Duodenal mucosa (tissue), 2 donors: Measurements from ENCODE around the gene PRSS53.

ENCODE experiments used
- H3K27ac ChIP-seq: one replicate; pipeline ENCODE4 v1.7.0; 2013; ENCODE audit warnings: low read depth, low read length
- H3K27me3 ChIP-seq, 2 donors: one replicate each; pipeline ENCODE4 v1.7.0; 2013; ENCODE audit warnings: low read length in 2 of 2, control low read depth in 1 of 2; ENCODE audit not compliant: insufficient read depth in 2 of 2, control insufficient read depth in 1 of 2
- H3K36me3 ChIP-seq, 2 donors: one replicate each; pipeline ENCODE4 v1.7.0; 2013; ENCODE audit warnings: low read length in 2 of 2, control low read depth in 1 of 2; ENCODE audit not compliant: insufficient read depth in 2 of 2, control insufficient read depth in 1 of 2
- H3K4me1 ChIP-seq, 2 donors: one replicate each; pipeline ENCODE4 v1.7.0; 2013; ENCODE audit warnings: low read length in 2 of 2, control low read depth in 1 of 2; ENCODE audit not compliant: insufficient read depth in 2 of 2, control insufficient read depth in 1 of 2
- H3K4me3 ChIP-seq, 2 donors: one replicate each; pipeline ENCODE4 v1.7.0; 2013; ENCODE audit warnings: low read length in 2 of 2, low read depth in 1 of 2
- H3K9ac ChIP-seq, 2 donors: one replicate each; pipeline ENCODE4 v1.7.0; 2013; ENCODE audit warnings: low read length in 2 of 2, low read depth in 1 of 2
- H3K9me3 ChIP-seq, 2 donors: one replicate each; pipeline ENCODE4 v1.7.0; 2013; ENCODE audit warnings: low read length in 2 of 2, control low read depth in 1 of 2; ENCODE audit not compliant: control insufficient read depth in 1 of 2

PRSS53 gene

GRCh38 chr16:31094088-31094423, 5.3 kb upstream of the PRSS53 start:
- H3K9me3 ChIP-seq: no peaks in the 10 kb centered on the region
- peaks cover 9 to 28% of the 10 kb centered on the region in 2 donors for H3K4me1 ChIP-seq
- no peaks in the 10 kb centered on the region for H3K27me3 ChIP-seq
- H3K4me3 ChIP-seq: peak overlapping the region; percentile 93 to 95
- peaks cover 0 to 11% of the 10 kb centered on the region in 2 donors for H3K36me3 ChIP-seq
- peak overlapping the region; percentile 82 for H3K27ac ChIP-seq
- H3K9ac ChIP-seq: peak overlapping the region; percentile 51 to 94

- H3K9ac ChIP-seq: peak overlapping the region in 1 of 2 donors; percentile 94
- peak overlapping the region; percentile 21 to 51 for H3K4me3 ChIP-seq
- H3K36me3 ChIP-seq: peaks cover 0 to 16% of the 10 kb centered on the region in 2 donors
- no peaks in the 10 kb centered on the region for H3K27me3 ChIP-seq
- no peak overlapping the region for H3K27ac ChIP-seq
- no peaks in the 10 kb centered on the region for H3K9me3 ChIP-seq
- H3K4me1 ChIP-seq: peaks cover 9 to 28% of the 10 kb centered on the region in 2 donors
These were observed 4.5 kb upstream of the PRSS53 start for GRCh38 chr16:31093132-31093703.

DNA sequence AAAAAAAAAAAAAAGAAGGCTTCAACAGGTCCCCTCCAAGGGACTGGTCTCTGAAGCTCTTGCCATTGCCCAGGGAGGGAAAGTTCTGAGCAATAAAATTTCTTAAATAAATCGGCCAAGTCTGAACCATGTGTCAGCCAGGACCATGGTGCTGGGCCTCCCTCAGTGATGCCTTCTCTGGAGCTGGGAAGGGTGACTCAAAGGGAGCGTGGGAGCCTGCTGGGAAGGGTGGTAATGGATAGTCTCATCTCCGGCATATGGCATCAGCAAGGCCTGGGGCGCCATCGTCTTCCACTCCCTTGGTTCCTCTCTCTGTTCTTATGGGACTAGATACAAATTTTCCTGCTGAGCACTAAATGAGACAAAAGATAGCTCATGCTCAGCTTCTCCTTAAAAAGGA, 3.6 kb upstream of the PRSS53 start:
- Histone ChIP-seq H3K27me3 (no peaks in the 10 kb centered on the region), H3K27ac (no peak overlapping the region), H3K4me3 (no peak overlapping the region), H3K9me3 (no peaks in the 10 kb centered on the region), H3K4me1 (peaks cover 9 to 28% of the 10 kb centered on the region in 2 donors), H3K36me3 (peaks cover 0 to 16% of the 10 kb centered on the region in 2 donors), H3K9ac (no peak overlapping the region)

GRCh38 chr16:31090540-31090939, 1.8 kb upstream of the PRSS53 start:
- Histone ChIP-seq H3K4me1 (peaks cover 9 to 26% of the 10 kb centered on the region in 2 donors), H3K36me3 (peaks cover 0 to 20% of the 10 kb centered on the region in 2 donors), H3K27ac (no peak overlapping the region), H3K4me3 (no peak overlapping the region), H3K9me3 (no peaks in the 10 kb centered on the region), H3K9ac (no peak overlapping the region), H3K27me3 (no peaks in the 10 kb centered on the region)

- no peaks in the 10 kb centered on the region for H3K27me3 ChIP-seq
- no peak overlapping the region for H3K4me3 ChIP-seq
- no peak overlapping the region for H3K27ac ChIP-seq
- H3K9me3 ChIP-seq: no peaks in the 10 kb centered on the region
- no peak overlapping the region for H3K9ac ChIP-seq
- H3K36me3 ChIP-seq: peaks cover 0 to 26% of the 10 kb centered on the region in 2 donors
- peaks cover 9 to 13% of the 10 kb centered on the region in 2 donors for H3K4me1 ChIP-seq
These were observed 456 bp upstream of the PRSS53 start for GRCh38 chr16:31089199-31089598.

- H3K27ac ChIP-seq: no peak overlapping the region
- peaks cover 0 to 2% of the 10 kb centered on the region in 2 donors for H3K4me1 ChIP-seq
- no peak overlapping the region for H3K9ac ChIP-seq
- no peak overlapping the region for H3K4me3 ChIP-seq
- H3K27me3 ChIP-seq: no peaks in the 10 kb centered on the region
- no peaks in the 10 kb centered on the region for H3K9me3 ChIP-seq
- peaks cover 4 to 37% of the 10 kb centered on the region in 2 donors for H3K36me3 ChIP-seq
These were observed 772 bp downstream of the PRSS53 start for GRCh38 chr16:31087971-31088370.

GRCh38 chr16:31087481-31087880, 1.3 kb downstream of the PRSS53 start:
- H3K4me3 ChIP-seq: no peak overlapping the region
- H3K27ac ChIP-seq: no peak overlapping the region
- peaks cover 4 to 39% of the 10 kb centered on the region in 2 donors for H3K36me3 ChIP-seq

GRCh38 chr16:31086629-31086906, 2.2 kb downstream of the PRSS53 start:
- Histone ChIP-seq H3K9ac (no peak overlapping the region), H3K4me3 (no peak overlapping the region), H3K9me3 (no peaks in the 10 kb centered on the region), H3K27ac (no peak overlapping the region), H3K27me3 (no peaks in the 10 kb centered on the region), H3K36me3 (peaks cover 4 to 44% of the 10 kb centered on the region in 2 donors), H3K4me1 (peaks cover 0 to 4% of the 10 kb centered on the region in 2 donors)

More at GRCh38 chr16:31087481-31087880, 1.3 kb downstream of the PRSS53 start:
- Histone ChIP-seq H3K27me3 (no peaks in the 10 kb centered on the region), H3K4me1 (no peaks in the 10 kb centered on the region), H3K9ac (no peak overlapping the region), H3K9me3 (no peaks in the 10 kb centered on the region)

- no peak overlapping the region for H3K9ac ChIP-seq
- H3K4me3 ChIP-seq: no peak overlapping the region
- H3K9me3 ChIP-seq: no peaks in the 10 kb centered on the region
- H3K4me1 ChIP-seq: peaks cover 0 to 4% of the 10 kb centered on the region in 2 donors
- no peak overlapping the region for H3K27ac ChIP-seq
- no peaks in the 10 kb centered on the region for H3K27me3 ChIP-seq
- peaks cover 4 to 46% of the 10 kb centered on the region in 2 donors for H3K36me3 ChIP-seq
These were observed 2.7 kb downstream of the PRSS53 start for GRCh38 chr16:31085873-31086628.

DNA sequence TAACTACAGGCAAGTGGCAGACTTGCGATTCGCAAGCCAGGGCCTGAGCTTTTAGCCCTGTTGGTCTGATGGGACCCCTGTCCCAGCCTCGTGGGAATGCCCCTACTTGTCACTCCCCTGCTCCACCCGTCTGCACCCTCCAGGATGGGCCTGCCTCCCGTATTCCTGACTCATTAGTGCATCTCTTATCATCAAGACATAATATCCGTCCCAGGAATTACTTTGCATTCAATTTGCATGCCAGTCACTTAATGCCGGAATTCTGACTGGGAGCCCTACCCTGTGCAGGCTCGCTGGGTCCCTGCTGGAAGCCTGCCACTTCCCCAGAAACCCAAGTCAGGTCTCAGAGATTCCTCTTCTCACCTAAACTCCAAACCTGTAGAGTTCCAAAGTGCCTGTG, 3.3 kb downstream of the PRSS53 start:
- no peaks in the 10 kb centered on the region for H3K9me3 ChIP-seq
- H3K36me3 ChIP-seq: peaks cover 9 to 47% of the 10 kb centered on the region in 2 donors
- H3K27ac ChIP-seq: no peak overlapping the region
- no peak overlapping the region for H3K4me3 ChIP-seq
- peaks cover 0 to 4% of the 10 kb centered on the region in 2 donors for H3K4me1 ChIP-seq
- no peak overlapping the region for H3K9ac ChIP-seq
- no peaks in the 10 kb centered on the region for H3K27me3 ChIP-seq
